ENCODE measurements around the gene CARD19.

- TF ChIP-seq CTCF (IDR thresholded peaks at IDR 0.05) (no peak), POLR2A (IDR thresholded peaks at IDR 0.05) (no peak)
These were observed 3.6 kb upstream of the CARD19 start for GRCh38 chr9:93092251-93092991.

All from ovary (tissue), 3 donors.